Measurements from ENCODE around the gene APBB2.
A peak's percentile ranks its signal among the peaks of the same experiment; 100 is the strongest.

Gene APBB2

DNA sequence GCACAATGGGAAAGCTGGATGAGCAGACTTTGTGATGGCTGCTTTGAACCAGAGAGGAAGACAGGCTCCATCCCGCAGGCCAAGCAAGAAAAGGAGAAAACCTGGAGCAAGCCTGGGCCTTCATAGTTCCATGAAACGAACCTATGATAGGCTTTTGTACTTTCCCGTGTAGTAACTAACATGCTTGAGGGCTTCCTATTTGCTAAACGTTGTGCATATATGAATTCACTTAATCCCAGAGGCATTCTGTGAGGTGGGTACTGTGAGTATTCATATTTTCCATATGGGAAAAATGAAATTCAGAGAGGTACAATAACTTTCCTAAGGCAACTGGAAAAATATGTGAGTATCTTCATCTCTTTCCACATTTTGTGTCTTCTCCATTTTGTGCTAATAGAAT is 13.6 kb upstream of the APBB2 start:
- no peak for TF ChIP-seq GATA3 (IDR thresholded peaks at IDR 0.05; ENCODE audit: low read depth, low read length)
- TF ChIP-seq GATA2 (IDR thresholded peaks at IDR 0.05; ENCODE audit: low read depth, low read length), result no peak

GRCh38 chr4:41221850-41222645 is 7.7 kb upstream of the APBB2 start:
- TF ChIP-seq GATA3 (IDR thresholded peaks at IDR 0.05; ENCODE audit: low read depth, low read length), result no peak
- no peak for TF ChIP-seq GATA2 (IDR thresholded peaks at IDR 0.05; ENCODE audit: low read depth, low read length)

GRCh38 chr4:41219421-41219950 is 5.1 kb upstream of the APBB2 start:
- no peak for TF ChIP-seq GATA3 (IDR thresholded peaks at IDR 0.05; ENCODE audit: low read depth, low read length)
- TF ChIP-seq GATA2 (IDR thresholded peaks at IDR 0.05; ENCODE audit: low read depth, low read length), result no peak

GRCh38 chr4:41218703-41219102 is 4.4 kb upstream of the APBB2 start:
- TF ChIP-seq GATA3 (IDR thresholded peaks at IDR 0.05; ENCODE audit: low read depth, low read length), result no peak
- TF ChIP-seq GATA2 (IDR thresholded peaks at IDR 0.05; ENCODE audit: low read depth, low read length), result no peak

- no peak for TF ChIP-seq GATA2 (IDR thresholded peaks at IDR 0.05; ENCODE audit: low read depth, low read length)
- no peak for TF ChIP-seq GATA3 (IDR thresholded peaks at IDR 0.05; ENCODE audit: low read depth, low read length)
Observed at GRCh38 chr4:41217374-41217773, 3.0 kb upstream of the APBB2 start.

DNA sequence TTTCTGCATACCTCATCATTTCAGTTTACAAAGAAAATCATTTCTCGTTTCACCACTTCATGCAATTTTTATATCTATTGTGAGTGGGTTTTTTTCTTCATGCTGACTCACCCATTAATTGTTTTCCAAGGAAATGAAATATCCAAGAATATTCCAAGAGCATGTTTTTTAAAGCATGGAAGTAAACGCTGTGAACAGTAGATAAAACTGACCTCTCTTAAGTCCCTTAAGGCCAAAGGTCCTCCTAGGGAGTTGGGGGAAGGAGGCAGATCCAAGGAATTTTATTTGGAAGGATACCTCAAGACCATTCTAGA is 2.6 kb upstream of the APBB2 start:
- TF ChIP-seq GATA3 (IDR thresholded peaks at IDR 0.05; ENCODE audit: low read depth, low read length) (no peak), GATA2 (IDR thresholded peaks at IDR 0.05; ENCODE audit: low read depth, low read length) (no peak)

GRCh38 chr4:41216294-41217019 is 2.1 kb upstream of the APBB2 start:
- TF ChIP-seq GATA3 (IDR thresholded peaks at IDR 0.05; ENCODE audit: low read depth, low read length) (no peak), GATA2 (IDR thresholded peaks at IDR 0.05; ENCODE audit: low read depth, low read length) (peak; percentile 79)

DNA sequence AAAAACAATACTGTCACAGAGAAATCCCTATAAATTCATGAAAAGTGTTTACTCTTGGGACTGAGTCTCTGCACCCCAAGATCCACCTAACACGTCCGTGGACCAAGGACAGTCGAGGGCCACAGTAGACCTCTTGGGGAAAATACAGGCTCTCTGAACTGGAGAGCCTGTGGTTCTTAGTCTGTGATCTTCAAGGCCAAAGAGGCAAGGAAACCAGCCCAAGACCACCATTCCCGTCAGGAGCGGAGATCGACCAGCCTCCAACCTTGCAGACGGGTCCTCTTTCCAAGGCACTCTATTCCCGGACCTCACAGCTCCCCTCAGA is 1.6 kb upstream of the APBB2 start:
- TF ChIP-seq GATA3 (IDR thresholded peaks at IDR 0.05; ENCODE audit: low read depth, low read length), result no peak
- TF ChIP-seq GATA2 (IDR thresholded peaks at IDR 0.05; ENCODE audit: low read depth, low read length), result no peak

DNA sequence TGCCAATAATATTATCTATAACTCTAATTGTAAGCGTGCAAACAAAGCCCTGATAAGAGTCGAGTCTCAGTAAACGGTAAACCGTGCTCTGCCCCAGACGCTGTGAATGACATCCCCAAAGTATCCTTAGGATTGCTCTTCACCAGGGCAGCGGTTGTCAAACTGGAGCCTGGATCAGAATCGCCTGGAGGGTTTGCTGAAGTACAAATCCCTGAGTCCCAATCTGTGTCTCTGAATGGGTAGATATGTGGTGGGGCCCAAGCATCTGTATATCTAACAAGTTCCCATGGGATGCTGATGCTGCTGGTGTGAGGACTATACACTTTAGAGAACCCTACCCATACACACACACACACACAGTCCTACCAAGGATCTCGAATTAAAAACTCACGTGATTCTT is 813 bp upstream of the APBB2 start:
- TF ChIP-seq GATA3 (IDR thresholded peaks at IDR 0.05; ENCODE audit: low read depth, low read length) (no peak), GATA2 (IDR thresholded peaks at IDR 0.05; ENCODE audit: low read depth, low read length) (no peak)

- TF ChIP-seq GATA3 (IDR thresholded peaks at IDR 0.05; ENCODE audit: low read depth, low read length), result no peak
- TF ChIP-seq GATA2 (IDR thresholded peaks at IDR 0.05; ENCODE audit: low read depth, low read length), result no peak
Observed at GRCh38 chr4:41214825-41215146, 444 bp upstream of the APBB2 start.

- TF ChIP-seq GATA3 (IDR thresholded peaks at IDR 0.05; ENCODE audit: low read depth, low read length) (no peak), GATA2 (IDR thresholded peaks at IDR 0.05; ENCODE audit: low read depth, low read length) (no peak)
Observed at GRCh38 chr4:41213625-41214135, 662 bp downstream of the APBB2 start.

- TF ChIP-seq GATA2 (IDR thresholded peaks at IDR 0.05; ENCODE audit: low read depth, low read length) (no peak), GATA3 (IDR thresholded peaks at IDR 0.05; ENCODE audit: low read depth, low read length) (no peak)
Observed at GRCh38 chr4:41212616-41213203, 1.6 kb downstream of the APBB2 start.

DNA sequence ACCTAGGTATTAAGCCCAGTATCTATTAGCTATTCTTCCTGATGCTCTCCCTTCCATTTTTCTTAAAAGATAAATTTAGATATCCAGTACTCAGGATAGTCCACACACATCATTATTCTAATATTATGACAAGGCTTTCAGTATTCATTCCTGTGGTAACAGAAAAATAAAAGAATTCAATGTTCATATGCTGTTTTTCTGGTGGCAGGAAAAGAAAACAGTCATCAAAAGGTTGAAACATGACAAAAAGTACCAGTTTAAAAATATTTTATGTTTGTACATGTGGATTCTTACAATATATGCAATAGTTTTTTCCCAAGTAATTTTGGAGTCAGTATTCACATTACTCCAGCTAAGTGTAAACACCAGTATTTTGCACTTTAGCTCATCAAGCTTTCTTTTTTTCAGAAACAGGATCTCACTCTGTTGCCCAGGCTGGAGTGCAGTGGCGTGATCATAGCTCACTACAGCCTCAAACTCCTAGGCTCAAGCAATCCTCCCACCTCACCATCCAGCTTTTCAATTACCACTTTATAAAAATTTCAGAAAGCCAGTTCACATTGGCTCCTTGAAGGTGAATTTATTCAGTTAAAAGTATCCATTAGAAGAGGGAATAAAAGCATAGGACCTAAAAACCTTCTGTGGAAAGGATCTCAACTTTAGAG is 2.3 kb downstream of the APBB2 start:
- TF ChIP-seq GATA2 (IDR thresholded peaks at IDR 0.05; ENCODE audit: low read depth, low read length), result no peak

- TF ChIP-seq GATA2 (IDR thresholded peaks at IDR 0.05; ENCODE audit: low read depth, low read length) (no peak), GATA3 (IDR thresholded peaks at IDR 0.05; ENCODE audit: low read depth, low read length) (no peak)
Observed at GRCh38 chr4:41209901-41210300, 4.4 kb downstream of the APBB2 start.
